Central memory CD4-positive, alpha-beta T cell (primary cell): ENCODE measurements around the gene CADPS2.

Experiments used
- DNase-seq: peaks from one replicate; pipeline ENCODE4 v3.0.0; 2022

CADPS2 gene

GRCh38 chr7:122595885-122596284 lies 290.4 kb downstream of the CADPS2 start:
- DNase-seq: no peak

- DNase-seq: no peak
Observed at GRCh38 chr7:122588621-122589020, 297.6 kb downstream of the CADPS2 start.

- no peak for DNase-seq
Observed at GRCh38 chr7:122584676-122585251, 301.5 kb downstream of the CADPS2 start.

GRCh38 chr7:122578350-122578749 lies 307.9 kb downstream of the CADPS2 start:
- DNase-seq: no peak

GRCh38 chr7:122577449-122578003 lies 308.7 kb downstream of the CADPS2 start:
- DNase-seq: no peak

- no peak for DNase-seq
Observed at GRCh38 chr7:122572706-122573105, 313.6 kb downstream of the CADPS2 start.

GRCh38 chr7:122561326-122561725 lies 324.9 kb downstream of the CADPS2 start:
- no peak for DNase-seq

GRCh38 chr7:122556873-122557542 lies 329.3 kb downstream of the CADPS2 start:
- DNase-seq: no peak

- DNase-seq: no peak
Observed at GRCh38 chr7:122556219-122556618, 330.0 kb downstream of the CADPS2 start.

GRCh38 chr7:122553761-122554160 lies 332.5 kb downstream of the CADPS2 start:
- DNase-seq: no peak

GRCh38 chr7:122552769-122553168 lies 333.5 kb downstream of the CADPS2 start:
- DNase-seq: no peak

- DNase-seq: no peak
Observed at GRCh38 chr7:122550545-122550944, 335.7 kb downstream of the CADPS2 start.

GRCh38 chr7:122549578-122549977 lies 336.7 kb downstream of the CADPS2 start:
- no peak for DNase-seq

- DNase-seq: no peak
Observed at GRCh38 chr7:122546496-122546895, 339.8 kb downstream of the CADPS2 start.

- DNase-seq: no peak
Observed at GRCh38 chr7:122544463-122544862, 341.8 kb downstream of the CADPS2 start.

GRCh38 chr7:122543891-122544290 lies 342.4 kb downstream of the CADPS2 start:
- DNase-seq: no peak

- no peak for DNase-seq
Observed at GRCh38 chr7:122543166-122543565, 343.1 kb downstream of the CADPS2 start.

GRCh38 chr7:122535086-122535485 lies 351.2 kb downstream of the CADPS2 start:
- no peak for DNase-seq

- no peak for DNase-seq
Observed at GRCh38 chr7:122532406-122533269, 353.6 kb downstream of the CADPS2 start.

- DNase-seq: no peak
Observed at GRCh38 chr7:122528879-122529481, 357.3 kb downstream of the CADPS2 start.

- DNase-seq: no peak
Observed at GRCh38 chr7:122525355-122525754, 360.9 kb downstream of the CADPS2 start.

GRCh38 chr7:122521767-122522166 lies 364.5 kb downstream of the CADPS2 start:
- no peak for DNase-seq

- DNase-seq: no peak
Observed at GRCh38 chr7:122520971-122521555, 365.2 kb downstream of the CADPS2 start.
